NCI-H1092 (cell line): ENCODE measurements around the gene HLA-DMA.

ENCODE experiments used
- DNase-seq: peaks from one replicate; lab custom pipeline; 2025; lab: John Stamatoyannopoulos, UW

The HLA-DMA gene

GRCh38 chr6:32932132-32932868 is 20.6 kb downstream of the HLA-DMA start:
- DNase-seq: no peak

GRCh38 chr6:32931211-32931610 is 21.7 kb downstream of the HLA-DMA start:
- DNase-seq: no peak

GRCh38 chr6:32922083-32922482 is 30.8 kb downstream of the HLA-DMA start:
- DNase-seq: no peak

DNA sequence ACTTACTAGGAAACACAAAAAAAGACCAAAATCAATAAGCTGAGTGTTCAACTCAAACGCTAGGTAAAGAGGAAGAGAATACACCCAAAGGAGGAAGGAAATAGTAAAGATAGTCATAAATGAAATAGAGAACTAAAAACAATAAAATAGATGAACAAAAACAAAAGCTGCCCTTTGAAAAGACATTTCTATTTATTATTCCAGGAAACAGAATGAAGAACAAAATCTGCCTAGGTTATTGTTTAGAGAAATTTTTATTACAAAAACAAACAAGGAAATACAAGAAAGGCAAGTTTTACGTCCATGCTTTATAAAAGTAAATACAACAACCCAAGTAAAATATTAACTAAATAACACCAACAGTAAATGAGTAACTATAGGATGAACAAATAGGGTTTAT is 32.2 kb downstream of the HLA-DMA start:
- DNase-seq: no peak

DNA sequence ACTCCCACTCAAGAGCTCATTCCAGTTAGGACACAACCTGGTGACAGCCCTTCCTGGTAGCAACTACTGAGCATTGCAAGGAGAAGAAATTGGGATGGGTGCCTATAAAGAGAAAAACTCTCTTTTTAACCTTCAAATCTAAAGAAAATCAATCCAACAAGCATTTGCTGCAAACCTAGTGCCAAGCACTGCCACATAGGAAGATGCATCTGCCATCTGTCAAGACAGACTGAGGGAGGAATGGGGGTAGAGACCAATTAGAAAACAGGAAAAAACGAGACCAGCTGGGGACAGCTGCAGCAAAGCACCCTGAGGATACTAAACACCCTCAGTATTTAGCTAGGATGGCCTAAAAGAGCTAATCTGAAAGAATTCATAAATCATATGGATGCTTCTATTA is 39.9 kb downstream of the HLA-DMA start:
- DNase-seq: no peak

- no peak for DNase-seq
These were observed 44.0 kb downstream of the HLA-DMA start for GRCh38 chr6:32908897-32909296.

DNA sequence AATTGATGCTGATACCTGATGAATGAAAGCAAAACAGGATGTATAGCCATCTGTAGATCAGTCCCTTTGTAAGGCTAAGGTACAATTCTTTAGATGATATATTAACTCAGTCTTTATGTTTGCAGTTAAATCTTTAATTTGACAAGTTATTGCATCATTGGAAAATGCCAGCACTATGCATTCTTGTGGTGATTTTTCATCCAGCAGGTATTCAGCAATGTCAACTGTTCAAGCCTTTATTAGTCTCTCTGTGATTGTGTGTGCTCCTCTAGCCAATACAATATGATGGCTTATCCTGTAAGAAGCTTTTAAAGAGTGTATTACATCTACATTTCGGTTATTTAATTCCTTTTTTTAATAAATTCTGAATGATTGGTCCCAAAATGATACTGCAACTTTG is 46.4 kb downstream of the HLA-DMA start:
- DNase-seq: no peak

DNA sequence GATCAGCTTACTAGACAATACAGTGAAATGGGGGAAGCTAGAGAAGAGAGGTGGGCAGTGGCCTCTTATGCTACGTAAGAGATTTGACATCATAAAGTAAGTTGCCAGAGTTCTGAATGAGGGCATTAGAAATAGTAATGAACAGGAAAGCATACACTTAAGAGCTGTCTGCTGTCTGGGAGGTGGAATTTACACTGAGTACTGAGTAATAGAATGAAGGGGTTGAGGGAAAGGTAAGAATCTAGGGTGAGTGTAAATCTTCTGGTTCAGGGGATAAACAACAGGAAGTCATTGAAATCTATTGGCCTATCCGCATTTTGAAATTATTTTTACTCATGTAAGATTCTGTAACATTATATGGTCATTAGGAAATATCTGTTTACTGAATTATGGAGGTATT is 47.8 kb downstream of the HLA-DMA start:
- DNase-seq: no peak

- DNase-seq: no peak
These were observed 48.9 kb downstream of the HLA-DMA start for GRCh38 chr6:32903952-32904351.
